Upper lobe of left lung (tissue), 6 donors: ENCODE measurements around the gene ADAMTS2. TPM values are rescaled to one million over a fixed set of nuclear protein-coding genes. Genes with fewer than 3 reads are reported as not detected.
A peak's percentile ranks its signal among the peaks of the same experiment; 100 is the strongest.

Experiments used
- ATAC-seq, 2 donors: fragments of 200-7000 bp; cut with Tn5 transposase; one replicate each; pipeline ENCODE4 v1.9.1; 2022; ENCODE audit warnings: mild to moderate bottlenecking in 2 of 2, moderate library complexity in 2 of 2; ENCODE audit not compliant: low FRiP score in 2 of 2
- DNase-seq, 2 donors: peaks; one replicate each; pipeline ENCODE4 v3.0.0-alpha.2; 2019 to 2020
- H3K27ac ChIP-seq, 4 donors: fragments of 200-600 bp; sonication (generic); one replicate each; pipeline ENCODE4 v1.5.1; 2016 to 2019
- H3K27me3 ChIP-seq, 4 donors: fragments of 200-600 bp; sonication (generic); one replicate each; pipeline ENCODE4 v1.5.1; 2017 to 2019
- H3K36me3 ChIP-seq, 4 donors: fragments of 200-600 bp; sonication (generic); one replicate each; pipeline ENCODE4 v1.5.1; 2016 to 2019
- H3K4me1 ChIP-seq, 4 donors: fragments of 200-600 bp; sonication (generic); one replicate each; pipeline ENCODE4 v1.5.1; 2018 to 2019
- H3K4me3 ChIP-seq, 4 donors: fragments of 200-600 bp; sonication (generic); one replicate each; pipeline ENCODE4 v1.5.1; 2017 to 2019; ENCODE audit warnings: mild to moderate bottlenecking in 2 of 4, moderate library complexity in 1 of 4
- H3K9me3 ChIP-seq, 4 donors: fragments of 200-600 bp; sonication (generic); one replicate each; pipeline ENCODE4 v1.5.1; 2018 to 2019
- CTCF ChIP-seq, 6 experiments: fragments of 450-650 bp in 4 of 6; fragments of 200-600 bp in 2 of 6; sonication (generic) in 2 of 6; IDR thresholded peaks; one replicate each; pipeline ENCODE4 v1.5.1; 2016 to 2019; ENCODE audit warnings: antibody characterized with exemption in 6 of 6
- EP300 ChIP-seq, 4 donors: sonication (generic); formaldehyde crosslinking; IDR thresholded peaks; one replicate each; pipeline ENCODE4 v1.5.1; 2017; ENCODE audit warnings: antibody characterized with exemption in 4 of 4, control low read depth in 2 of 4
- POLR2A ChIP-seq, 4 donors: fragments of 450-650 bp; IDR thresholded peaks; one replicate each; pipeline ENCODE4 v1.5.1; 2016 to 2017; ENCODE audit warnings: antibody characterized with exemption in 4 of 4, mild to moderate bottlenecking in 2 of 4
- POLR2AphosphoS5 ChIP-seq, 2 donors: sonication (generic); formaldehyde crosslinking; IDR thresholded peaks; one replicate each; pipeline ENCODE4 v1.5.1; 2017; ENCODE audit warnings: antibody characterized with exemption in 2 of 2
- WGBS, 2 donors: methylation state at CpG; one replicate each; pipeline ENCODE4 v1.1.5; 2017 to 2018; 5-methylcytosine and 5-hydroxymethylcytosine counted together
- total RNA-seq, 6 donors: library from RNA; depleted of rRNA in 4 of 6; stranded (reverse); fragments of >200 nt in 4 of 6; gene quantifications; one replicate each; pipeline versions ENCODE4 v1.1.0 to v1.2.1, GENCODE V29; 2016 to 2021
- donor health status: DM: no; HTN: no; CAD: no; lungs with moderate emphysema.
- donor health status: DM: no; HTN: yes; CAD: no; lungs with severe emphysema.

The ADAMTS2 gene
- total RNA-seq, 6 donors from 2014 or later, result 10.0 to 114 (median 25.7) TPM

- Histone ChIP-seq H3K4me1 (no peaks in the 10 kb centered on the region), H3K36me3 (peaks cover 0 to 16% (median 4%) of the 10 kb centered on the region in 4 donors), H3K27me3 (no peaks in the 10 kb centered on the region), H3K9me3 (no peaks in the 10 kb centered on the region), H3K27ac (no peak overlapping the region), H3K4me3 (no peak overlapping the region)
- WGBS, 2 donors, result 83% methylated on average over 17 to 18 of the region's 18 CpGs
- no peak for TF ChIP-seq POLR2A (IDR thresholded peaks at IDR 0.05)
- no peak for ATAC-seq
- peak in 1 of 2 donors; percentile 56 for DNase-seq
These were observed 215.6 kb downstream of the ADAMTS2 start for GRCh38 chr5:179129607-179130071.

- Histone ChIP-seq H3K4me3 (no peak overlapping the region), H3K27ac (no peak overlapping the region), H3K27me3 (no peaks in the 10 kb centered on the region), H3K4me1 (no peaks in the 10 kb centered on the region), H3K36me3 (peaks cover 0 to 17% (median 4%) of the 10 kb centered on the region in 4 donors), H3K9me3 (no peaks in the 10 kb centered on the region)
- TF ChIP-seq CTCF (IDR thresholded peaks at IDR 0.05), result no peak
- 81 to 85% methylated on average over 9 to 14 of the region's 14 CpGs for WGBS, 2 donors
- ATAC-seq, result no peak
- peak in 1 of 2 donors; percentile 46 for DNase-seq
These were observed 216.3 kb downstream of the ADAMTS2 start for GRCh38 chr5:179128976-179129375.

- ATAC-seq, result no peak
- DNase-seq, result no peak
- no peaks in the 10 kb centered on the region for H3K27me3 ChIP-seq
- no peaks in the 10 kb centered on the region for H3K4me1 ChIP-seq
- H3K36me3 ChIP-seq, result peaks cover 0 to 17% (median 4%) of the 10 kb centered on the region in 4 donors
- TF ChIP-seq POLR2A (IDR thresholded peaks at IDR 0.05) (no peak), POLR2AphosphoS5 (IDR thresholded peaks at IDR 0.05) (no peak), CTCF (IDR thresholded peaks at IDR 0.05) (no peak), EP300 (IDR thresholded peaks at IDR 0.05) (no peak)
- WGBS, 2 donors, result 89 to 95% methylated on average over 10 of the region's 10 CpGs
- H3K27ac ChIP-seq, result no peak overlapping the region
- no peaks in the 10 kb centered on the region for H3K9me3 ChIP-seq
- no peak overlapping the region for H3K4me3 ChIP-seq
These were observed 217.3 kb downstream of the ADAMTS2 start for GRCh38 chr5:179128041-179128365.

- Histone ChIP-seq H3K36me3 (peaks cover 0 to 14% (median 4%) of the 10 kb centered on the region in 4 donors), H3K4me3 (no peak overlapping the region), H3K9me3 (no peaks in the 10 kb centered on the region), H3K27ac (no peak overlapping the region), H3K4me1 (no peaks in the 10 kb centered on the region), H3K27me3 (no peaks in the 10 kb centered on the region)
- peak; percentile 19 to 48 for DNase-seq
- ATAC-seq, result no peak
- no peak for TF ChIP-seq CTCF (IDR thresholded peaks at IDR 0.05)
- no peak for TF ChIP-seq POLR2AphosphoS5 (IDR thresholded peaks at IDR 0.05)
- TF ChIP-seq EP300 (IDR thresholded peaks at IDR 0.05), result no peak
- no peak for TF ChIP-seq POLR2A (IDR thresholded peaks at IDR 0.05)
- 93 to 94% methylated on average over 18 to 19 of the region's 21 CpGs for WGBS, 2 donors
These were observed 217.9 kb downstream of the ADAMTS2 start for GRCh38 chr5:179127136-179128040.

- WGBS, 2 donors, result 86 to 88% methylated on average over 12 of the region's 14 CpGs
- DNase-seq, result peak in 1 of 2 donors; percentile 13
- ATAC-seq, result no peak
- TF ChIP-seq EP300 (IDR thresholded peaks at IDR 0.05), result no peak
- no peaks in the 10 kb centered on the region for H3K4me1 ChIP-seq
- H3K27ac ChIP-seq, result no peak overlapping the region
- peaks cover 0 to 9% (median 4%) of the 10 kb centered on the region in 4 donors for H3K36me3 ChIP-seq
- H3K27me3 ChIP-seq, result no peaks in the 10 kb centered on the region
- H3K9me3 ChIP-seq, result peaks cover 0 to 3% (median 0%) of the 10 kb centered on the region in 4 donors
- no peak overlapping the region for H3K4me3 ChIP-seq
These were observed 218.7 kb downstream of the ADAMTS2 start for GRCh38 chr5:179126506-179126991.
